ENCODE results near the gene KLK2. TPM values are rescaled to one million over a fixed set of nuclear protein-coding genes. Genes with fewer than 3 reads are reported as not detected.

The KLK2 gene
- total and polyA plus RNA-seq, 2 of the 8 experiments (the other 6 are each of a cell fraction or from before 2014, with no cell fraction given), result 0.20 TPM; not detected in 1

- no peak overlapping the region for H3K9ac ChIP-seq (replicated peaks in 1 of 4; ENCODE audit: extremely low read depth in 1 of 4, low read depth in 3 of 4, low read length in 3 of 4)
- H2BK120ac ChIP-seq (replicated peaks; ENCODE audit: low read depth, low read length), result no peak overlapping the region
- H3K4me1 ChIP-seq (replicated peaks in 1 of 4; ENCODE audit: control insufficient read depth in 3 of 4, insufficient read depth in 4 of 4, low read length in 3 of 4), result no peaks in the 10 kb centered on the region; a peak in 2 of 7 replicates
- DNase-seq (ENCODE audit: low read depth in 1 of 2, low spot score in 2 of 2) (no peak), FAIRE-seq (no peak)
- no peak overlapping the region for H4K8ac ChIP-seq (ENCODE audit: extremely low read depth, insufficient read depth, low read length)
- POLR2A ChIA-PET (ENCODE audit: partially characterized antibody), result interaction anchor here (1.0 to 2.8 kb wide), 5 partner anchors 26 to 61 kb away, joined by 3 to 13 read pairs (median 6); no protein-coding TSS in a partner anchor
- no peaks in the 10 kb centered on the region for H3K79me2 ChIP-seq (ENCODE audit: control insufficient read depth in 1 of 2, insufficient read depth in 2 of 2, low read length in 2 of 2)
- H3K56ac ChIP-seq (replicated peaks; ENCODE audit: insufficient read length, low read depth, low read length), result no peak overlapping the region
- H3K4ac ChIP-seq (replicated peaks; ENCODE audit: insufficient read length, low read depth, low read length), result no peak overlapping the region
- peaks cover 6% of the 10 kb centered on the region; the same call in 1 of the 2 replicates for H3K23me2 ChIP-seq (ENCODE audit: low read depth, low read length)
- no peaks in the 10 kb centered on the region for H3K36me3 ChIP-seq (ENCODE audit: control insufficient read depth in 2 of 4, insufficient read depth in 4 of 4, low read length in 3 of 4)
- WGBS, 2 experiments (ENCODE audit: extremely low coverage in 1 of 2, insufficient coverage in 1 of 2, insufficient read length in 1 of 2, insufficient replicate concordance in 2 of 2, low coverage in 1 of 2, low lambda C conversion rate in 2 of 2, missing lambda C conversion rate in 1 of 2), result 86% methylated on average over 7 of the region's 7 CpGs; no CpG with 5 or more reads in 1 of the 2 experiments
- no peak for TF ChIP-seq BRCA1 (IDR thresholded peaks at IDR 0.05; ENCODE audit: low read depth, low read length)
- TF ChIP-seq KDM1A (IDR thresholded peaks at IDR 0.05; ENCODE audit: borderline replicate concordance, low read length), result no peak
- TF ChIP-seq KDM5A (IDR thresholded peaks at IDR 0.05; ENCODE audit: low read length), result no peak
- no peak for TF ChIP-seq SIN3A (conservative IDR thresholded peaks at IDR 0.05 in 1 of 2, IDR thresholded peaks at IDR 0.05 in 1 of 2; ENCODE audit: low read depth in 1 of 2, low read length in 2 of 2)
- no peak for TF ChIP-seq SIX5 (IDR thresholded peaks at IDR 0.05; ENCODE audit: low read depth, low read length)
- TF ChIP-seq SP2 (IDR thresholded peaks at IDR 0.05; ENCODE audit: low read length), result no peak
- TF ChIP-seq TEAD4 (IDR thresholded peaks at IDR 0.05; ENCODE audit: low read depth, low read length), result no peak
- TF ChIP-seq YY1 (IDR thresholded peaks at IDR 0.05; ENCODE audit: low read depth, low read length), result no peak
- H3K4me3 ChIP-seq (ENCODE audit: extremely low read depth in 1 of 4, insufficient read depth in 2 of 4, low read depth in 3 of 4, low read length in 4 of 4), result no peak overlapping the region
- no peak overlapping the region for H3K23ac ChIP-seq (ENCODE audit: insufficient read length)
- no peak overlapping the region for H3K27ac ChIP-seq (ENCODE audit: low read depth, low read length)
- H3K79me1 ChIP-seq (ENCODE audit: low read depth, low read length), result no peaks in the 10 kb centered on the region
- no peak overlapping the region for H2BK5ac ChIP-seq (ENCODE audit: low read depth, low read length)
- no peak overlapping the region for H4K91ac ChIP-seq (replicated peaks; ENCODE audit: insufficient read length, low read length)
- CTCF ChIA-PET (ENCODE audit: partially characterized antibody), result interaction anchor here (1.6 to 1.8 kb wide), 2 partner anchors 9 to 11 kb away, joined by 3 to 6 read pairs; no protein-coding TSS in a partner anchor
- H2BK12ac ChIP-seq (ENCODE audit: low read depth, low read length), result no peak overlapping the region
- H2AK5ac ChIP-seq (ENCODE audit: low read depth, low read length), result no peak overlapping the region
- H3K9me3 ChIP-seq (ENCODE audit: insufficient read depth in 2 of 2, low read depth in 1 of 2, low read length in 1 of 2), result no peaks in the 10 kb centered on the region; a peak in 1 of 4 replicates
- H3K27me3 ChIP-seq (replicated peaks in 1 of 4; ENCODE audit: control insufficient read depth in 3 of 4, extremely low read depth in 1 of 4, insufficient read depth in 3 of 4, low read length in 3 of 4), result peaks cover 0 to 12% (median 3%) of the 10 kb centered on the region in 4 experiments; a peak in 6 of 7 replicates
- H4K20me1 ChIP-seq (replicated peaks in 1 of 2; ENCODE audit: control insufficient read depth in 1 of 2, insufficient read depth in 2 of 2, low read length in 2 of 2), result no peaks in the 10 kb centered on the region
- no peak overlapping the region for H2BK15ac ChIP-seq (ENCODE audit: low read length)
- H3K18ac ChIP-seq (ENCODE audit: extremely low read depth, low read length), result no peak overlapping the region
- H2BK20ac ChIP-seq (ENCODE audit: low read length), result no peak overlapping the region
- no peak overlapping the region for H3K14ac ChIP-seq (ENCODE audit: insufficient read length)
- no peak overlapping the region for H4K5ac ChIP-seq (ENCODE audit: insufficient read length, low read depth, low read length)
- H2AFZ ChIP-seq (ENCODE audit: low read length), result no peak overlapping the region
- H3K4me2 ChIP-seq (ENCODE audit: insufficient read depth in 1 of 2, low read depth in 2 of 2, low read length in 2 of 2), result no peak overlapping the region
These were observed 42.2 kb upstream of the KLK2 start for GRCh38 chr19:50831026-50831396.
